ENCODE measurements around the gene POU6F1.

- TF ChIP-seq TAF1 (IDR thresholded peaks at IDR 0.05; ENCODE audit: borderline replicate concordance, insufficient read depth, low read length) (no peak), POLR2AphosphoS5 (IDR thresholded peaks at IDR 0.05; ENCODE audit: low read depth, low read length) (no peak)
These were observed 11.4 kb upstream of the POU6F1 start for GRCh38 chr12:51229116-51229809.
